ENCODE results near the gene DOCK9. TPM values are rescaled to one million over a fixed set of nuclear protein-coding genes. Genes with fewer than 3 reads are reported as not detected.
A peak's percentile ranks its signal among the peaks of the same experiment; 100 is the strongest.

Gene DOCK9
- total and polyA plus RNA-seq, 9 donors = 77.2 to 108 (median 84.6) TPM

DNA sequence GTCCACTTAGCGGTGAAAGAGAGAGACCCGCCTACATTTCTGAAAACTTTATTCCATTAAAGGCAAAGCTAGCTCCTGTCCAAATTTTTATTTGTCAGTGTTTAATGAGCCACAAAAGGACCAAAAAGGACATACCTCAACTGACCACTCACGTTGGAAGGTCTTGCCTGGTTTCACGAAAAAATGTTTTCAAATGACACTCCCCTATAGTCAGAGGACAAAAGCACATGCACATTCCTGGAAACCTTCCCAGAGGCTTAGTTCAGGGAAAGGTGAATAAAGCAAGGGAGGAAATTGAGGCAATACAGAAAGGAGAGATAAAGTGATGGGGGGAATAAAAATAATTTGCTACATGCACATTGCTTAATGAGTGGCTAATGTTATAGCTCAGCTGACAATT is 55.6 kb downstream of the DOCK9 start:
- no peak for DNase-seq
- no peak overlapping the region for H3K4me3 ChIP-seq (ENCODE audit: low read length)
- H3K27ac ChIP-seq (ENCODE audit: low read length) = no peak overlapping the region
- H3K27me3 ChIP-seq (ENCODE audit: control insufficient read depth, insufficient read depth, low read length) = no peaks in the 10 kb centered on the region
- no peaks in the 10 kb centered on the region for H3K9me3 ChIP-seq (replicated peaks; ENCODE audit: control insufficient read depth, low read depth, low read length)
- 100% methylated on average over 1 of the region's 4 CpGs for WGBS (ENCODE audit: insufficient coverage)
- peaks cover 29% of the 10 kb centered on the region for H3K36me3 ChIP-seq (ENCODE audit: control insufficient read depth, insufficient read depth, low read length)
- peaks cover 12% of the 10 kb centered on the region for H3K4me1 ChIP-seq (ENCODE audit: control insufficient read depth, insufficient read depth, low read length)

DNA sequence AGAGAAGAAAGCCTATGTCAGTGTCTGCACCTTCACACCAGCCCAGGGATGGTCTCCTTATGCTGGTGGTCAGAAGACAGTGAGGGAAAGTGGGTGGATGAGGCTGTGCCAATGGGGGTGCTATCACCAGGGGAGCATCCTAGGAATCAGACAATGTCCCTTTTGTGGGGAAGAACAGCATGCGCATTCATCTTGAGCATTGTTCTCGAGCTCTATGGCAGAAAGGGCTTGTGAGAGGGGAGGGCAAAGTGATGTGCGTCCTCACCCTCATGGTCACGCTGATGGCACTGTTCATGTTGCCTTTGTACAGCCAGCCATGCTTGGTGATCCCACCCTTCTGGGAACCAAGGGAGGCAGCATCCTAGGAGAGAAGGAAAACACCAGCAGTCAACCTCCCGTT is 56.1 kb downstream of the DOCK9 start:
- 93% methylated on average over 4 of the region's 5 CpGs for WGBS (ENCODE audit: insufficient coverage)
- H3K27me3 ChIP-seq (ENCODE audit: control insufficient read depth, insufficient read depth, low read length) = no peaks in the 10 kb centered on the region
- peaks cover 29% of the 10 kb centered on the region for H3K36me3 ChIP-seq (ENCODE audit: control insufficient read depth, insufficient read depth, low read length)
- no peak overlapping the region for H3K4me3 ChIP-seq (ENCODE audit: low read length)
- no peak overlapping the region for H3K27ac ChIP-seq (ENCODE audit: low read length)
- DNase-seq = no peak
- peaks cover 11% of the 10 kb centered on the region for H3K4me1 ChIP-seq (ENCODE audit: control insufficient read depth, insufficient read depth, low read length)
- no peaks in the 10 kb centered on the region for H3K9me3 ChIP-seq (replicated peaks; ENCODE audit: control insufficient read depth, low read depth, low read length)

DNA sequence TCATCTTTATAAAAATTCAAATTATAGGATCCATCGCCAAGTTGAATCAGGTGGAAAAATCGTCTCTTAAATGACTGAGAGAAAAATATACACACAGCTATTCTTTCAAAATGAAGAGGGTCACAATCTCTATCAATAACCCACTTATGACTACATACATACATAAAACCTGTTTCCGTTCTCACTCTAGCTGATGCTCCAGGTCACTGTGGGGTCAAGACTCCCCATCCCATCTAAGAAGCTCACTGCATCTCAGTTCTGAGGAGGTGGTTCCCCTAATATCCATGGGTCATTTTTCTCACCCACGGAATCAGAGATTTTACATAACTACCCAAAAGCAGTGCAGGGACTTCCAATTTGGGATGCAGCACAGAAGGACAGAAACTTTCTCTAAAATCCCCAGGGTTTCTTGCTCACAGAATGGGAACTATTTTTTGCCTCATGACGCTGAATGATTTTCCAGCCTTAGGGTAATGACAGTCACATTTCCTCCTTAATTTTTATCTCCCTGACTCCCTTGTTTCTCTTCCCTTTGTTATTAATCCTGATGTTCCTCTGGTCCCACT is 56.8 kb downstream of the DOCK9 start:
- H3K9me3 ChIP-seq (replicated peaks; ENCODE audit: control insufficient read depth, low read depth, low read length) = no peaks in the 10 kb centered on the region
- H3K4me1 ChIP-seq (ENCODE audit: control insufficient read depth, insufficient read depth, low read length) = peaks cover 15% of the 10 kb centered on the region
- no peaks in the 10 kb centered on the region for H3K27me3 ChIP-seq (ENCODE audit: control insufficient read depth, insufficient read depth, low read length)
- WGBS (ENCODE audit: insufficient coverage) = 68% methylated on average over 3 of the region's 5 CpGs
- H3K36me3 ChIP-seq (ENCODE audit: control insufficient read depth, insufficient read depth, low read length) = peaks cover 33% of the 10 kb centered on the region
- DNase-seq = no peak
- no peak overlapping the region for H3K4me3 ChIP-seq (ENCODE audit: low read length)
- no peak overlapping the region for H3K27ac ChIP-seq (ENCODE audit: low read length)

DNA sequence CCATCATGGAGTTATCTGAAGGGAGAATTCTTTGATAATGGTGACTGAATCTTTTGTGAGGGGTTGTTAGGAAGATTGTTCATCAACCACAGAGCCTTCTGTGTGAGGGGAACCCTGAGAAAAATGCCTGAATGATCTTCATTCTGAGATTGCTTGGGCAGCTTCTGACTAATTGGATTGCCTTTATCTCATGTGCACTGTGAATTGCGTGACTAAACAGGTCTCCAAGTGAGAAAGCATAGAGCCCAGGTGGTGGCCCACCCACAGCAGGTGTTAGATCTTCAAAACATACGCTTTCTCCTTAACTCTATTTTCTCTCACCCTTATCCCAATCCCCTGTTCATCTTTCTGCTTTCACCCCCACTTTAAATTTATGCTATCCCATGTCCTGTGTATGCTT is 58.3 kb downstream of the DOCK9 start:
- Histone ChIP-seq H3K4me1 (ENCODE audit: control insufficient read depth, insufficient read depth, low read length) (peaks cover 16% of the 10 kb centered on the region), H3K27ac (ENCODE audit: low read length) (no peak overlapping the region)

DNA sequence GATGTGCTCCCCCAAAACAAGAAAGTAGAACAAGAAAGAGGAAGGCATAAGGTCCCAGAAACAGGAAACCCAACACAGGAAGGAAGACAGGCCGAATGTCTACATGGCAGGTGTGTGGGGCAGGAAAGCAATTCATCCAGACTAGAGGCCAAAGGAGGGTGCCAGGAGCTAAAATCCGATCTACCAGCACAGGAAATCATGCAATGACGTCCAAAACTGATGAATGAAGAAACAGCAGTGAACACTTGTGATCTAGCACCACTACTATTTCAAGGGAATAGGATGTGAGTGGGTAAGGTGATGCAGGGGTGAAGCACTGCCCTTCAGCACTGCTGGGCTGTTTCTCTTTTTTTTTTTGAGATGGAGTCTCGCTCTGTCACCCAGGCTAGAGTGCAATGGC is 59.1 kb downstream of the DOCK9 start:
- Histone ChIP-seq H3K27ac (ENCODE audit: low read length) (no peak overlapping the region), H3K27me3 (ENCODE audit: control insufficient read depth, insufficient read depth, low read length) (no peaks in the 10 kb centered on the region), H3K4me1 (ENCODE audit: control insufficient read depth, insufficient read depth, low read length) (peaks cover 16% of the 10 kb centered on the region), H3K4me3 (ENCODE audit: low read length) (no peak overlapping the region), H3K36me3 (ENCODE audit: control insufficient read depth, insufficient read depth, low read length) (peaks cover 48% of the 10 kb centered on the region), H3K9me3 (replicated peaks; ENCODE audit: control insufficient read depth, low read depth, low read length) (no peaks in the 10 kb centered on the region)
- 49% methylated on average over 2 of the region's 4 CpGs for WGBS (ENCODE audit: insufficient coverage)
- DNase-seq = no peak

More for the DNA sequence above, 58.3 kb downstream of the DOCK9 start:
- H3K36me3 ChIP-seq (ENCODE audit: control insufficient read depth, insufficient read depth, low read length) = peaks cover 45% of the 10 kb centered on the region
- no peak overlapping the region for H3K4me3 ChIP-seq (ENCODE audit: low read length)
- H3K27me3 ChIP-seq (ENCODE audit: control insufficient read depth, insufficient read depth, low read length) = no peaks in the 10 kb centered on the region
- WGBS (ENCODE audit: insufficient coverage) = 100% methylated on average over 1 of the region's 2 CpGs
- DNase-seq = no peak
- no peaks in the 10 kb centered on the region for H3K9me3 ChIP-seq (replicated peaks; ENCODE audit: control insufficient read depth, low read depth, low read length)

DNA sequence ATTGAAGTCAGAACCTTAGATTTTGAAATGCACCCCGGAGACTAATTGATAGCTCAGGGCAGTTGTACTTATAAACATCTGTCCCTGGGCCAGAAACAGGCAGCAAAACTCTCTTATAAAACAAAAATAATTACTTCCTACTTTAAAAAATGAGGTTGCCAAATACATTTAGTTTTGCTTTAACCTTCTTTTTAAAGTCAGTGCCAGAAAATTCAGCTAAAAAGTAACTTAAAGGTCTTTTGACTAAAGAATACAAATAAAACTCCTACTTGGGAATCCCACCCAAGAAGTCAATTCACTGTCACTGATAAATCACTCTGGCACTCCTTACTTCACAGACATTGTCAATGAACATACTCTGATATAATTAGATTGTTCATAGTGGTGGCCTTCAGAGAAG is 60.7 kb downstream of the DOCK9 start:
- Histone ChIP-seq H3K27me3 (ENCODE audit: control insufficient read depth, insufficient read depth, low read length) (no peaks in the 10 kb centered on the region), H3K4me3 (ENCODE audit: low read length) (no peak overlapping the region), H3K36me3 (ENCODE audit: control insufficient read depth, insufficient read depth, low read length) (peaks cover 47% of the 10 kb centered on the region), H3K4me1 (ENCODE audit: control insufficient read depth, insufficient read depth, low read length) (peaks cover 16% of the 10 kb centered on the region), H3K9me3 (replicated peaks; ENCODE audit: control insufficient read depth, low read depth, low read length) (no peaks in the 10 kb centered on the region), H3K27ac (ENCODE audit: low read length) (peak overlapping the region; percentile 23)
- DNase-seq = peak; percentile 81
- no CpG with 5 or more reads among the region's 1 CpG for WGBS (ENCODE audit: insufficient coverage)

DNA sequence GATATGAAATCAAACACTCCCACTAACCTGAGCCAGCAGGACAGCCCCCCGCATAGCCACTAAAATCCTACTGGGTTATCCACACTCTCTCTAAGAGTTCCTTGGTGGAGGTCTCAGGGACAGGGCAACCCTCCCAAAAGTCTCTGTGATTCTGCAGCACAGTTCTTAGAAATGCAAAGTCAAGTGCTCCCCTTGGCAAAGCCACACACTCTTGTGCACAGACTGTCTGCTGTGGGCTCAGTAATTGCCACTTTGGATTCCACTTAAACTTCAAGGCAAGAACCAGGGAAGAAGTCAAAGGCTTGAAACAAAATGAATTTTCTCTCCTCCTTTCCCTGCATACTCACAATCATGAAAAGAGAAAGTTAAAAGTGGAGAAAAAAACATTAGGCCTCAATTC is 61.5 kb downstream of the DOCK9 start:
- Histone ChIP-seq H3K36me3 (ENCODE audit: control insufficient read depth, insufficient read depth, low read length) (peaks cover 42% of the 10 kb centered on the region), H3K9me3 (replicated peaks; ENCODE audit: control insufficient read depth, low read depth, low read length) (no peaks in the 10 kb centered on the region), H3K4me3 (ENCODE audit: low read length) (no peak overlapping the region), H3K27ac (ENCODE audit: low read length) (no peak overlapping the region), H3K27me3 (ENCODE audit: control insufficient read depth, insufficient read depth, low read length) (no peaks in the 10 kb centered on the region), H3K4me1 (ENCODE audit: control insufficient read depth, insufficient read depth, low read length) (peaks cover 13% of the 10 kb centered on the region)
- WGBS (ENCODE audit: insufficient coverage) = no CpG with 5 or more reads among the region's 1 CpG
- DNase-seq = no peak

DNA sequence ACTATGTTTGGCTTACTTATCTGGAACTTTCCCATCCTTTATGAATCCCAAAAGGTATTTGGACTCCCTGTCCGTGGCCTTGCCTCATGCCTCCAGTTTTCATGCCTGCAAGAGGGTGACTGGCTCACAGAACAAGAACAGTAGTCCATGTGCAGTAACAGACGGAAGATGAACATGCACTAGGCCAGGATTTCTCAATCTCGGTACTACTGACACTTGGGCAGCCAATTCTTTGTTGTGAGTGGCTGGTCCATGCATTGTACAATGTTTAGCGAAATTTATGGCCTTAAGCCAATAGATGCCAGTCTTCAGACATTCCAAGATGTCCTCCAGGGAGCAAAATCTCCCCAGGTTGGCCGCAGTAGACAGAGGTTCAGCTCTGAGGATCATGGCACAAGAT is 61.9 kb downstream of the DOCK9 start:
- no peak for DNase-seq

DNA sequence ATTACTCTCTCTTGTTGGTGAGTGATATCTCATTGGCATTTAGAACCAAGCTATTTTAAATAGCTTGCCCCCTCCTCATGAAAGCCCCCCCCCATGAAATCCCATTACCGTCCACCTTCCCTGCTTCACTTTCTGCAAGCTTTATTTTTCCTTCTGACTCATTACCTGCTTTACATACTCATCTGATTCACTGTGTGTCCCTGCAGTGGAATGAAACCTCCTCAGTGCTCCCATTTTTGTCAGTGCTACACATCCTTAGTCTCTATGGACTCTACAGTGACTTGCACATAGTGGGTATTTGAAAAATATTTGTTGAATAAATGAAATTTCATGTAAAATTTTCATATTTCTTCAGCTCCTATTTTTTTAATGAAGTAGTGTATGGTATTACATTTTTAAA is 62.3 kb downstream of the DOCK9 start:
- 100% methylated on average over 1 of the region's 1 CpG for WGBS (ENCODE audit: insufficient coverage)
- DNase-seq = no peak
- H3K27ac ChIP-seq (ENCODE audit: low read length) = no peak overlapping the region
- H3K27me3 ChIP-seq (ENCODE audit: control insufficient read depth, insufficient read depth, low read length) = no peaks in the 10 kb centered on the region
- peaks cover 42% of the 10 kb centered on the region for H3K36me3 ChIP-seq (ENCODE audit: control insufficient read depth, insufficient read depth, low read length)
- H3K4me3 ChIP-seq (ENCODE audit: low read length) = no peak overlapping the region
- no peaks in the 10 kb centered on the region for H3K9me3 ChIP-seq (replicated peaks; ENCODE audit: control insufficient read depth, low read depth, low read length)
- peaks cover 17% of the 10 kb centered on the region for H3K4me1 ChIP-seq (ENCODE audit: control insufficient read depth, insufficient read depth, low read length)

More for the DNA sequence above, 61.9 kb downstream of the DOCK9 start:
- H3K9me3 ChIP-seq (replicated peaks; ENCODE audit: control insufficient read depth, low read depth, low read length) = no peaks in the 10 kb centered on the region
- peaks cover 13% of the 10 kb centered on the region for H3K4me1 ChIP-seq (ENCODE audit: control insufficient read depth, insufficient read depth, low read length)
- no peak overlapping the region for H3K27ac ChIP-seq (ENCODE audit: low read length)
- H3K27me3 ChIP-seq (ENCODE audit: control insufficient read depth, insufficient read depth, low read length) = no peaks in the 10 kb centered on the region
- H3K36me3 ChIP-seq (ENCODE audit: control insufficient read depth, insufficient read depth, low read length) = peaks cover 38% of the 10 kb centered on the region
- WGBS (ENCODE audit: insufficient coverage) = 83% methylated on average over 5 of the region's 5 CpGs
- no peak overlapping the region for H3K4me3 ChIP-seq (ENCODE audit: low read length)

DNA sequence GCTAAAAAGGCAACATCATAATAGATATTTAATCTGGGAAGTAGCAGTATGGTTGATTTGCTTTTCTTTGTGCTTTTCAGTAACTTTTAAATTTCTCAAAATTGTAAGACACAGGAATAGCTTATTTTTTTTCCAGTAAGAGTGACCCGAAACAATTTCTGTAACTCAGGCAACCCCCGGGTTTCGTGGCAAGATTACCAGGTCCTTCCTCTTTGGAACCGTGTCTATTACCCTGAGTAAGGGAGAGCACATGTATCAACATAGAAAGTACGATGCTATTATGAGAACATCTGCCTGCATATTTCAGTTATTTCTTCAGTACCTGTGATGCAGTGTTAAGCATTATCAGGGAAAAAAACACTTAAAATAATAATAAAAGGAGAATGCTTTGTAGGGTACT is 64.1 kb downstream of the DOCK9 start:
- no peaks in the 10 kb centered on the region for H3K9me3 ChIP-seq (replicated peaks; ENCODE audit: control insufficient read depth, low read depth, low read length)
- H3K27me3 ChIP-seq (ENCODE audit: control insufficient read depth, insufficient read depth, low read length) = no peaks in the 10 kb centered on the region
- peaks cover 17% of the 10 kb centered on the region for H3K4me1 ChIP-seq (ENCODE audit: control insufficient read depth, insufficient read depth, low read length)
- peaks cover 37% of the 10 kb centered on the region for H3K36me3 ChIP-seq (ENCODE audit: control insufficient read depth, insufficient read depth, low read length)
- no peak for DNase-seq
- no peak overlapping the region for H3K4me3 ChIP-seq (ENCODE audit: low read length)
- WGBS (ENCODE audit: insufficient coverage) = no CpG with 5 or more reads among the region's 5 CpGs
- peak overlapping the region; percentile 16 for H3K27ac ChIP-seq (ENCODE audit: low read length)

DNA sequence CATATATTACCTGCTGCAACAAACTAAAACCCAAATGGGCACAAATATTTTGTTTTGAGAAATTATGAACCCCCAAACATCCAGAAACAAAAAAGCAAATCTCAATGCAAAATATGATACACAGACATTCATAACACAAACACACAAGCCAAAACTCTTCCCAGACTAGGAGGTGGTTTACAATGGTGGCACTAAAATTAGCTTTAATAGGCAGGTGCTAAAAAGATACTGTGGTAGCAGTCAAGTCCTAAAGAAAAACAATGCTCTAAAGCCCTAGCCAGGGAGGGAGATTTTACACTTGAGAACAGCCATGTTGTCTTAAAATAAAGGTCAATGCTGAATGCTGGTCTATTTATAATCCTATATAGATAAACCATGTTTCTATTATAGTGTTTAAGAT is 65.0 kb downstream of the DOCK9 start:
- Histone ChIP-seq H3K9me3 (replicated peaks; ENCODE audit: control insufficient read depth, low read depth, low read length) (no peaks in the 10 kb centered on the region), H3K36me3 (ENCODE audit: control insufficient read depth, insufficient read depth, low read length) (peaks cover 34% of the 10 kb centered on the region), H3K4me1 (ENCODE audit: control insufficient read depth, insufficient read depth, low read length) (peaks cover 14% of the 10 kb centered on the region), H3K27ac (ENCODE audit: low read length) (peak overlapping the region; percentile 29), H3K4me3 (ENCODE audit: low read length) (no peak overlapping the region), H3K27me3 (ENCODE audit: control insufficient read depth, insufficient read depth, low read length) (no peaks in the 10 kb centered on the region)
- no peak for DNase-seq
